DND-41 (cell line): ENCODE results near the gene PRPS1.

Experiments used
- ATAC-seq: fragments of 200-7000 bp; cut with Tn5 transposase; 3 replicates; pipeline ENCODE4 v1.9.1; 2021; ENCODE audit warnings: low read depth; ENCODE audit not compliant: insufficient read depth
- DNase-seq: peaks from one replicate; pipeline ENCODE4 v3.0.0-alpha.2; 2020
- H2AFZ ChIP-seq: 2 replicates; pipeline ENCODE4 v1.6.0; 2012; ENCODE audit warnings: low read depth, low read length
- H3K27ac ChIP-seq: 2 replicates; pipeline ENCODE4 v1.5.1; 2012; ENCODE audit warnings: low read length, inconsistent platforms
- H3K27me3 ChIP-seq: fragments of 200-600 bp; sonication (generic); 2 replicates; pipeline ENCODE4 v1.6.0; 2012; ENCODE audit warnings: low read length, mild to moderate bottlenecking, inconsistent platforms; ENCODE audit not compliant: insufficient read depth, poor library complexity
- H3K36me3 ChIP-seq: 2 replicates; pipeline ENCODE4 v1.5.1; 2012; ENCODE audit warnings: low read length, inconsistent platforms; ENCODE audit not compliant: insufficient read depth
- H3K4me1 ChIP-seq: 2 replicates; pipeline ENCODE4 v1.5.1; 2012; ENCODE audit warnings: mild to moderate bottlenecking, low read length; ENCODE audit not compliant: insufficient read depth
- H3K4me2 ChIP-seq: 2 replicates; pipeline ENCODE4 v1.6.0; 2012; ENCODE audit warnings: mild to moderate bottlenecking, moderate library complexity, low read length, inconsistent platforms; ENCODE audit not compliant: insufficient read depth
- H3K4me3 ChIP-seq, 2 experiments: fragments of 200-600 bp in 1 of 2; shearing (Covaris generic) in 1 of 2; 2 replicates each; pipeline ENCODE4 v1.5.1; 2012 to 2016; ENCODE audit warnings: inconsistent platforms in 2 of 2, low read length in 2 of 2, mild to moderate bottlenecking in 2 of 2, low read depth in 1 of 2, moderate library complexity in 1 of 2
- H3K79me2 ChIP-seq: 2 replicates; pipeline ENCODE4 v1.6.0; 2012; ENCODE audit warnings: low read length, inconsistent platforms; ENCODE audit not compliant: insufficient read depth
- H3K9ac ChIP-seq: 2 replicates; pipeline ENCODE4 v1.6.0; 2012; ENCODE audit warnings: low read depth, mild to moderate bottlenecking, inconsistent platforms, low read length, moderate library complexity
- H3K9me3 ChIP-seq: 2 replicates; pipeline ENCODE4 v1.5.1; 2012; ENCODE audit warnings: low read length, moderate library complexity, mild to moderate bottlenecking, inconsistent platforms; ENCODE audit not compliant: insufficient read depth, severe bottlenecking
- H4K20me1 ChIP-seq: 2 replicates; pipeline ENCODE4 v1.6.0; 2012; ENCODE audit warnings: low read length; ENCODE audit not compliant: insufficient read depth
- EZH2 ChIP-seq: IDR thresholded peaks from 3 replicates; pipeline ENCODE4 v1.6.1; 2012; ENCODE audit warnings: borderline replicate concordance, low read depth, mild to moderate bottlenecking, moderate library complexity, low read length, inconsistent platforms; ENCODE audit not compliant: severe bottlenecking
- TF ChIP-seq, protein P1 (sequence below): IDR thresholded peaks from 2 replicates; pipeline ENCODE4 v1.5.1; 2012; ENCODE audit warnings: borderline replicate concordance, low read length, moderate library complexity, mild to moderate bottlenecking; ENCODE audit not compliant: poor library complexity, severe bottlenecking; ENCODE audit errors: extremely low read depth

Gene PRPS1

GRCh38 chrX:107630031-107630689, 1.9 kb downstream of the PRPS1 start:
- H3K9me3 ChIP-seq: no peaks in the 10 kb centered on the region
- no peak overlapping the region for H2AFZ ChIP-seq
- TF ChIP-seq, protein P1, sequence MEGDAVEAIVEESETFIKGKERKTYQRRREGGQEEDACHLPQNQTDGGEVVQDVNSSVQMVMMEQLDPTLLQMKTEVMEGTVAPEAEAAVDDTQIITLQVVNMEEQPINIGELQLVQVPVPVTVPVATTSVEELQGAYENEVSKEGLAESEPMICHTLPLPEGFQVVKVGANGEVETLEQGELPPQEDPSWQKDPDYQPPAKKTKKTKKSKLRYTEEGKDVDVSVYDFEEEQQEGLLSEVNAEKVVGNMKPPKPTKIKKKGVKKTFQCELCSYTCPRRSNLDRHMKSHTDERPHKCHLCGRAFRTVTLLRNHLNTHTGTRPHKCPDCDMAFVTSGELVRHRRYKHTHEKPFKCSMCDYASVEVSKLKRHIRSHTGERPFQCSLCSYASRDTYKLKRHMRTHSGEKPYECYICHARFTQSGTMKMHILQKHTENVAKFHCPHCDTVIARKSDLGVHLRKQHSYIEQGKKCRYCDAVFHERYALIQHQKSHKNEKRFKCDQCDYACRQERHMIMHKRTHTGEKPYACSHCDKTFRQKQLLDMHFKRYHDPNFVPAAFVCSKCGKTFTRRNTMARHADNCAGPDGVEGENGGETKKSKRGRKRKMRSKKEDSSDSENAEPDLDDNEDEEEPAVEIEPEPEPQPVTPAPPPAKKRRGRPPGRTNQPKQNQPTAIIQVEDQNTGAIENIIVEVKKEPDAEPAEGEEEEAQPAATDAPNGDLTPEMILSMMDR: no peak
- TF ChIP-seq EZH2: no peak
- H4K20me1 ChIP-seq: peaks cover 17% of the 10 kb centered on the region; the same call in 1 of the 2 replicates
- no peaks in the 10 kb centered on the region for H3K27me3 ChIP-seq
- H3K4me1 ChIP-seq: peaks cover 33% of the 10 kb centered on the region
- H3K27ac ChIP-seq: no peak overlapping the region; the same call in 1 of the 2 replicates
- H3K36me3 ChIP-seq: 0 out of 2 replicates have a peak, but pooled peaks cover 2% of the 10 kb centered on the region
- peak overlapping the region; percentile 77 to 93; a peak in 3 of 4 replicates for H3K4me3 ChIP-seq
- H3K79me2 ChIP-seq: peaks cover 60% of the 10 kb centered on the region
- H3K4me2 ChIP-seq: peak overlapping the region; percentile 91
- H3K9ac ChIP-seq: peak overlapping the region; percentile 94
- ATAC-seq (no peak), DNase-seq (no peak)

DNA sequence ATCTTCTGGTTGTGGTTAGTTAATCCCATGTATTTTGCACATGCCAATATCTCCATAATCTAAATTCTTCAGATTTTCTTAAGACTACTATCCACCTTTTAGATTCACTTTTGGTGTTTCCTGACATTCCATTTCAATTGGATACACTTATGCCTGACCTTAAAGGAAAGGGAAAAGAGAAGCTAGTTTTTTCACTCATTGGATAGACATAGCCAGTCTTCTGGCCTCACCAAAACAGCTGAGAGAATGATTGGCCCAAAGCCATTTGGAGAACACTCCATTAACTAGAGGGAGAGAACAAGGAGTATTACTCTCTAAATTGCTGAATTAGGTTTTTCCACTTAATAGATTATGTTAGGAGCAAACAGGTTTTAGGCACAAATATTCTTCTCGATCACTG, 4.0 kb downstream of the PRPS1 start:
- Histone ChIP-seq H3K9ac (no peak overlapping the region), H3K36me3 (0 out of 2 replicates have a peak, but pooled peaks cover 2% of the 10 kb centered on the region), H3K27me3 (no peaks in the 10 kb centered on the region), H3K79me2 (peaks cover 80% of the 10 kb centered on the region), H3K4me1 (peaks cover 30% of the 10 kb centered on the region), H3K27ac (no peak overlapping the region), H4K20me1 (peaks cover 20% of the 10 kb centered on the region; the same call in 1 of the 2 replicates), H3K4me2 (0 out of 2 replicates have a peak overlapping the region, but pooled peaks have one; percentile 8), H2AFZ (no peak overlapping the region), H3K9me3 (no peaks in the 10 kb centered on the region), H3K4me3 (no peak overlapping the region)
- TF ChIP-seq, protein P1: no peak
- TF ChIP-seq EZH2: no peak
- DNase-seq (no peak), ATAC-seq (no peak)

GRCh38 chrX:107646735-107647134, 18.4 kb downstream of the PRPS1 start:
- TF ChIP-seq, protein P1: no peak
- TF ChIP-seq EZH2: no peak
- H3K4me1 ChIP-seq: no peaks in the 10 kb centered on the region
- peaks cover 2% of the 10 kb centered on the region; the same call in 1 of the 2 replicates for H3K79me2 ChIP-seq
- ATAC-seq (no peak), DNase-seq (no peak)
- H3K9ac ChIP-seq: no peak overlapping the region
- H3K9me3 ChIP-seq: no peaks in the 10 kb centered on the region
- H3K4me3 ChIP-seq: no peak overlapping the region
- no peak overlapping the region for H3K27ac ChIP-seq
- H3K36me3 ChIP-seq: peaks cover 57% of the 10 kb centered on the region
- H4K20me1 ChIP-seq: no peaks in the 10 kb centered on the region
- no peak overlapping the region for H2AFZ ChIP-seq
- no peaks in the 10 kb centered on the region for H3K27me3 ChIP-seq
- H3K4me2 ChIP-seq: no peak overlapping the region
